Hair follicle dermal papilla cell (primary cell): Measurements from ENCODE around the gene FAIM2. TPM values are rescaled to one million over a fixed set of nuclear protein-coding genes. Genes with fewer than 3 reads are reported as not detected.

Source experiments
- total RNA-seq: library from RNA; depleted of rRNA; stranded (reverse); fragments of >200 nt; gene quantifications from 2 replicates; pipeline ENCODE4 v1.2.3, GENCODE V29; 2012

The FAIM2 gene
- 0.97 and 1.5 TPM in 2 replicates for total RNA-seq

GRCh38 chr12:49903700-49904423 lies at the start of gene FAIM2:
TSS of gene FAIM2 (minus strand) at chr12:49903900. CDS start at chr12:49903792, 108 bp downstream.

GRCh38 chr12:49950273-49951251 lies 46.9 kb upstream of the FAIM2 start, which contains the start of gene AQP2:
TSS of gene AQP2 (plus strand) at chr12:49950737. CDS start at chr12:49950831, 94 bp downstream.

GRCh38 chr12:49842519-49843352 lies 61.0 kb downstream of the FAIM2 start, which contains the start of gene BCDIN3D:
TSS of gene BCDIN3D (minus strand) at chr12:49843106. CDS start at chr12:49843087, 19 bp downstream.

GRCh38 chr12:49828133-49829091 lies 75.3 kb downstream of the FAIM2 start, which contains the start of gene NCKAP5L:
TSS of gene NCKAP5L (minus strand) at chr12:49828413. CDS start at chr12:49804044, 24,369 bp downstream.

Other genes with a start within 250 kb of the FAIM2 start
- gene FMNL3, start 196.5 kb downstream of the FAIM2 start, total RNA-seq: 47.7 and 58.7 TPM in 2 replicates
- gene TMBIM6, start 162.3 kb downstream of the FAIM2 start, total RNA-seq: 356 and 360 TPM in 2 replicates
- 51.2 and 59.9 TPM in 2 replicates for gene NCKAP5L, start 75.5 kb downstream of the FAIM2 start, total RNA-seq
- gene BCDIN3D, start 60.8 kb downstream of the FAIM2 start, total RNA-seq: 3.4 and 3.9 TPM in 2 replicates
- not detected in 2 replicates for gene AQP2, start 46.8 kb upstream of the FAIM2 start, total RNA-seq
- gene AQP5, start 58.0 kb upstream of the FAIM2 start, total RNA-seq: not detected in 2 replicates
- not detected in 2 replicates for gene AQP6, start 69.0 kb upstream of the FAIM2 start, total RNA-seq
- gene RACGAP1, start 121.6 kb upstream of the FAIM2 start, total RNA-seq: 22.6 and 23.8 TPM in 2 replicates
- gene ASIC1, start 153.7 kb upstream of the FAIM2 start, total RNA-seq: 1.6 and 1.9 TPM in 2 replicates
- 66.9 and 67.5 TPM in 2 replicates for gene SMARCD1, start 181.4 kb upstream of the FAIM2 start, total RNA-seq
- gene GPD1, start 200.1 kb upstream of the FAIM2 start, total RNA-seq: under 0.01 and 0.24 TPM in 2 replicates
- gene COX14, start 208.3 kb upstream of the FAIM2 start, total RNA-seq: 23.5 and 23.9 TPM in 2 replicates